Stimulated activated CD4-positive, alpha-beta T cell treated with anti-CD3 and anti-CD28 coated beads, Interleukin-1b, Interleukin-23, amount 100 ng/mL, for 48 hours (primary cell): Measurements from ENCODE around the gene PTH2.

Experiments used
- DNase-seq: peaks from one replicate; pipeline ENCODE4 v3.0.0-alpha.2; 2020

The PTH2 gene

GRCh38 chr19:49430678-49431329 lies 7.6 kb upstream of the PTH2 start:
- DNase-seq: peak; percentile 55

- DNase-seq: no peak
These were observed 7.0 kb upstream of the PTH2 start for GRCh38 chr19:49430172-49430677.

- DNase-seq: no peak
These were observed 5.6 kb upstream of the PTH2 start for GRCh38 chr19:49428547-49429451.

- DNase-seq: no peak
These were observed 4.8 kb upstream of the PTH2 start for GRCh38 chr19:49427855-49428546.

GRCh38 chr19:49427339-49427738 lies 4.1 kb upstream of the PTH2 start:
- no peak for DNase-seq

- DNase-seq: peak; percentile 49
These were observed 2.8 kb upstream of the PTH2 start for GRCh38 chr19:49425922-49426592.

GRCh38 chr19:49425178-49425577 lies 1.9 kb upstream of the PTH2 start, which contains the start of gene GFY:
Gene GFY (plus strand): TSS chr19:49425388. CDS start chr19:49426431, 1,043 bp downstream.
- no peak for DNase-seq

- no peak for DNase-seq
These were observed 703 bp upstream of the PTH2 start for GRCh38 chr19:49423985-49424303.

GRCh38 chr19:49422407-49423070 lies 702 bp downstream of the PTH2 start:
- peak; percentile 46 for DNase-seq

- no peak for DNase-seq
These were observed 1.4 kb downstream of the PTH2 start for GRCh38 chr19:49421878-49422202.

- DNase-seq: peak; percentile 54
These were observed 2.0 kb downstream of the PTH2 start for GRCh38 chr19:49421039-49421877.

- no peak for DNase-seq
These were observed 3.0 kb downstream of the PTH2 start for GRCh38 chr19:49420227-49420626.

GRCh38 chr19:49419173-49419572 lies 4.1 kb downstream of the PTH2 start:
- no peak for DNase-seq

- DNase-seq: no peak
These were observed 4.7 kb downstream of the PTH2 start for GRCh38 chr19:49418511-49418910.

- no peak for DNase-seq
These were observed 6.2 kb downstream of the PTH2 start for GRCh38 chr19:49417088-49417487.

- no peak for DNase-seq
These were observed 7.4 kb downstream of the PTH2 start for GRCh38 chr19:49415810-49416200.

GRCh38 chr19:49415102-49415809 lies 8.0 kb downstream of the PTH2 start:
- DNase-seq: no peak

- DNase-seq: no peak
These were observed 9.0 kb downstream of the PTH2 start for GRCh38 chr19:49414256-49414655.

- no peak for DNase-seq
These were observed 9.9 kb downstream of the PTH2 start for GRCh38 chr19:49413348-49413747.

GRCh38 chr19:49411681-49412326 lies 11.4 kb downstream of the PTH2 start:
- DNase-seq: no peak
